ENCODE results near the gene ZBTB39. TPM values are rescaled to one million over a fixed set of nuclear protein-coding genes. Genes with fewer than 3 reads are reported as not detected.
"Not testable (repeated sequence)": the region's sequence is repeated elsewhere in the genome, so short reads cannot be mapped to it uniquely, and the experiment has no call there.

Gene ZBTB39
- total RNA-seq, 4 donors from 2014 or later: 3.5 to 7.2 (median 6.6) TPM

DNA sequence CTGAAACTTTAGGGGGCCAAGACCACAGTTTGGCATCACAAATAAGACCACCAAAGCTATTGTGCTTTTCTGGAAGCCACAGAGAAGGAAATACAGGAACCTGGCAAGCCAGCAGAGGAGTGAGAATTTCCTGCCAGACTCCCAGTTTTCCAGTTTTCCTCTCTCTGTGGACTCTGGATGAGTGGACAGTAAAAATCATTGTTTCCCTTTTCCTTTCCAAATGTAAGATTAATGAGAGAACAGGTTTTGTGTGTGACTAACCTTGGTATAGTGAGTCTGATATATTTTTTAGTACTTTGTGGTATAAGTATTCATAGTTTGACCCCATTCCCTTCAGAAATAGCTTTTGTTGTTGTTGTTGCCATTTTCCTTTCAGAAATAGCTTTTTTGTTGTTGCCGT, 12.6 kb upstream of the ZBTB39 start:
- TF ChIP-seq, protein P1, sequence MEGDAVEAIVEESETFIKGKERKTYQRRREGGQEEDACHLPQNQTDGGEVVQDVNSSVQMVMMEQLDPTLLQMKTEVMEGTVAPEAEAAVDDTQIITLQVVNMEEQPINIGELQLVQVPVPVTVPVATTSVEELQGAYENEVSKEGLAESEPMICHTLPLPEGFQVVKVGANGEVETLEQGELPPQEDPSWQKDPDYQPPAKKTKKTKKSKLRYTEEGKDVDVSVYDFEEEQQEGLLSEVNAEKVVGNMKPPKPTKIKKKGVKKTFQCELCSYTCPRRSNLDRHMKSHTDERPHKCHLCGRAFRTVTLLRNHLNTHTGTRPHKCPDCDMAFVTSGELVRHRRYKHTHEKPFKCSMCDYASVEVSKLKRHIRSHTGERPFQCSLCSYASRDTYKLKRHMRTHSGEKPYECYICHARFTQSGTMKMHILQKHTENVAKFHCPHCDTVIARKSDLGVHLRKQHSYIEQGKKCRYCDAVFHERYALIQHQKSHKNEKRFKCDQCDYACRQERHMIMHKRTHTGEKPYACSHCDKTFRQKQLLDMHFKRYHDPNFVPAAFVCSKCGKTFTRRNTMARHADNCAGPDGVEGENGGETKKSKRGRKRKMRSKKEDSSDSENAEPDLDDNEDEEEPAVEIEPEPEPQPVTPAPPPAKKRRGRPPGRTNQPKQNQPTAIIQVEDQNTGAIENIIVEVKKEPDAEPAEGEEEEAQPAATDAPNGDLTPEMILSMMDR (IDR thresholded peaks at IDR 0.05): no peak
- DNase-seq (ENCODE audit: low spot score): no peak
- no peak for ATAC-seq (ENCODE audit: low FRiP score)

DNA sequence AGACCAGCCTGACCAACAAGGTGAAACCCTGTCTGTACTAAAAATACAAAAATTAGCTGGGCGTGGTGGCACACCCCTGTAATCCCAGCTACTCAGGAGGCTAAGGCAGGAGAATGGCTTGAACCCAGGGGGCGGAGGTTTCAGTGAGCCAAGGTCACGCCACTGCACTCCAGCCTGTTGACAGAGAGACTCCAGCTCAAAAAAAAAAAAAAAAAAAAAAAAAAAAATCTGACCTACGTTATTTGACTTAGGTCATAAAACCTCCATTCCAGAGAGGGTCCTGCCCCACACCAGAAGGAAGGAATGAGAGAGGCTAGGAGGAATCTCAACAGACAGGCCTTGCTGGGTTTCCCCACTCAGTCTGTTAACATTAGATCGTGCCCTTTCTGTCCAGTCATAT, 12.0 kb upstream of the ZBTB39 start:
- not testable (repeated sequence) for ATAC-seq (ENCODE audit: low FRiP score); DNase-seq (ENCODE audit: low spot score)

DNA sequence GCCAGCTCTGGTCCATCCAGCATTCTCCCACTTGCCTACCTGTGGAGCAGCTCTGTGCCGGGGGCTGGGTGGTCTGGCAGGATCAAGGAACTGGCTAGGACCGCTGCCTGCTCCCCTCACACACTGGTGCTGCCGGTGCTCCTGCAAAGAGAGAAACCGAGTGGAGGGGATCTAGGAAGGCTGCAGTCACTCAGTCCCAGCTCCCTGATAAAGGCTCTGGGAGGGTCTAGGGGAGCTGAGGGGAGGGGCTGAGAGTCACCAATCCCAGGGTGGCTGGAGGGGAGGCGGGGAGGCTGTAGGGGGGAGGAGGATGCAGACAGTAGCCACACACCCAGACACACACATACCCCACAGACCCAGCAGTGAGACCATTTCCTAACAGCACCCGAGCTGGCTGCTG, 10.0 kb upstream of the ZBTB39 start, which contains the start of gene TAC3:
Gene TAC3, minus strand, starts transcription at position 182 of the 400 bp plus-strand sequence. CDS start 732 bp downstream, outside the sequence.
- ATAC-seq (ENCODE audit: low FRiP score) (no peak), DNase-seq (ENCODE audit: low spot score) (no peak)
- TF ChIP-seq, protein P1 (IDR thresholded peaks at IDR 0.05): no peak

DNA sequence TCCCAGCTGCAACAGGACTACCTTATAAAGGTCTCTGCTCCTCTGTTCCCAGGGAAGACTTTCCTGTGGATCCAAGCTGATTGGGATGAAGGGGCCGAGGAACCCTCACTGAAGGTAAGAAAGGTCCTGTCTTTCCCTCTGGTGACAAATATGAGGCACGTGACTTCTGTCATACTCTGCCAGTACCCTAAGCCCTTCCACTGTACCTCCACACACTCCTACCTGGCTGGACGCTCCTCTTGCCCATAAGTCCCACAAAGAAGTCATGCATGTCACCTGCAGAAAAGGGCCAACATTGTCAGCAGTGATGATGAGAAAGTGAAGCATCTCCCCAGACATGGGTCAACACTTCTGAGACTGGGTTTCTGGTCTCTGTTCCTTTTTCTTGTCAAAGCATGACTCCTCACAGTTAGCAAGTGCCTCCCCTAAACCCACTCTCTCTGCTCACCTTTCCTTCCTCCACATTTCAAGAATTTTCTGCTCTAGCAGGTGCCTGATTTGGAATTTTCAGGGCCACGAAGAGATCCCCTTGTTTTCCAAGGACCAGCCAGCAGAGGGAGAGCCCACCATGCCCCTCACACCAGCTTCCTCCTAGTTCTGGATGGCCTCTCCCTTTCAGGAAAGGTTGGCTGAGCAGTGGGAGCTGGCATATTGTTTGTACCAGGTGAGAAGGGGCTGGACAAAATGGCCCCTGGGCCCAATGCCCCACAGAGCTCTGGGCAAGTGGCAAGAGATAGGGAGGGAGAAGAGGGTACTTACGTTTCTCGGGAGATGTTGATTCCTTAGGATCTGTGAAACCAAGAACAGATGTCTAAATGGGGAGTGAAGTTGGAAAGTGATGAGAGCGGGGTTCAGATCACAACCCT, 6.5 kb upstream of the ZBTB39 start:
- no peak for ATAC-seq (ENCODE audit: low FRiP score)
- TF ChIP-seq, protein P1 (IDR thresholded peaks at IDR 0.05): no peak
- no peak for DNase-seq (ENCODE audit: low spot score)

DNA sequence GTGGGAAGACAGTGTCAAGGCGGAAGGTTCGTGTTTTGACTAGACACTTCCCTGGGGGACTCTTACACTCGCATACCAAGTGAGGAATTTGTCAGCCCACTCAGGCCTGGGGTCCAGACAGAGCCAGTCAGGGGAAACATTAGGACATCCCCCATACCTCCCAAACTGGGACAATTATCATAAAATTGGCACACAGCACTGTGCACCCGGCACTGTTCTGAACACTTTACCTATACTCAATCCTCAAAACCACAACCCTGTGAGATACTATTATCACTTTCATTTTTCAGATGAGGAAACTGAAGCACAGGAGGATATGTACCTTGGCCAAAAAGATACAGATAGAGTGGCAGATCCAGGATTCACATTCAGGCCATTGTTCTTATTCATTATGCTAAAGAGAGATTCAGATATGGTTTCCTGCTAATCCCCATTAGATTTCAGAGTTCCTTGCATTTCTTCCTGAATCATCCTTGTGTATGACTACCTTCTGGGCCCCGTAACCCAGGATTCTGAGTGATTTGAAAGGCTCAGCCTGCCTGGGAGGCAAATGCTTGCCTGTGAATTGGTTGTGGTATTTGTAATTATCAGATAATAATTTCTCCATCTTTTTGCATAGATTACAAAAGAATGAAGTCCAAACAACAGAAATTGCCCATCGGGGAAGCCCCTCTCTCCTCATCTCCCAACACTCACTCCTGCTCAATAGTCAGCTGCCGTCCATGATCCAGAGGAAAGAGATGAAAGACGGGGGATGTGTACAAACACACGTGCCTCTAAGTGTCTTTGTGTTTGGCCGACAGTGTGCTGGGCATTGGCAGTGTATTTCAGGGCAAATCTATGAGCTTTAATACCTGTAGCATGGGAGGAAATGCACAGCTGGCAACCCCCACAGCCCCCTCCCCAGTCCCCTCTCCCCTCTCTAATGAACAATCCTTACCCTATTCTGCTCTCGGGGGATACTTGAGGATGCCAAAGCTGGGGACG, 5.4 kb upstream of the ZBTB39 start:
- DNase-seq (ENCODE audit: low spot score): no peak
- TF ChIP-seq, protein P1 (IDR thresholded peaks at IDR 0.05): no peak
- no peak for ATAC-seq (ENCODE audit: low FRiP score)

DNA sequence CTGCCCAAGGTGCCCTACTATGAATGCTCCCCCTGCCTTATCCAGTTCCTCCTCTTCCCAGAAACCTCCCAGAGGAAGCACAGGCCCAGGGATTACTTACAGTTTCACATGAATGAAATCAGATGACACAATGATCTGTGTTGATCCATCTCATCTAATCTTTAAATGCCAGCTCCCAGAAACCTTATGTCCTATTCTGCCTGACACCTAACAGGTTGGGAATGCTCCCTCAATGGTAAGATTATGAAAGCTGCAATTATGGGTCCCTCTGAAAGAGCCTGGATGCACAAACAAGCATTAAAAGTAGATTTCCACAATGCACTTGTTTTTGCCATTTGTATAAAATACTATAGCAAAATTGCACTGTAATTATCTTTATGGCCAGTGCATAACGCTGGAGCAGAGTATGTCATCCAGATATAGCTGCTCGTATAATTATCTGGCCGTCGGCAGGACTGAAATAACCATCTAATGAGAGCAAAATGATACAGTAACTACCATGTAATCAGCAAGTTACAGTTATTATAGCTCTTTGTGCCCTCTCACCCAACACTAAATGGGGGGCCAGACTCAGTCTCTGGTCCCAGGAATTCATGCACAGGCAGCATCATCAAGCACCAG, 4.4 kb upstream of the ZBTB39 start:
- DNase-seq (ENCODE audit: low spot score): no peak
- TF ChIP-seq, protein P1 (IDR thresholded peaks at IDR 0.05): no peak
- ATAC-seq (ENCODE audit: low FRiP score): no peak
